C4-2B (cell line): Measurements from ENCODE around the gene PTPRT.

Experiments
- CTCF ChIP-seq: fragments of 450-650 bp; conservative IDR thresholded peaks from 2 replicates; pipeline ENCODE4 v1.5.1; 2017; ENCODE audit warnings: mild to moderate bottlenecking
- ZFX ChIP-seq: fragments of 450-650 bp; IDR thresholded peaks from 2 replicates; pipeline ENCODE4 v1.6.1; 2017

GRCh38 chr20:42559665-42560064 is 630.0 kb downstream of the PTPRT start:
- TF ChIP-seq CTCF: no peak
- TF ChIP-seq ZFX: no peak
